HUDEP-2 (cell line): ENCODE results near the gene ASAP2.

Experiments
- DNase-seq, 76 experiments: peaks; one replicate each; lab custom pipeline; 2025; ENCODE audit not compliant: unreplicated experiment in 76 of 76; lab: John Stamatoyannopoulos, UW

The ASAP2 gene

DNA sequence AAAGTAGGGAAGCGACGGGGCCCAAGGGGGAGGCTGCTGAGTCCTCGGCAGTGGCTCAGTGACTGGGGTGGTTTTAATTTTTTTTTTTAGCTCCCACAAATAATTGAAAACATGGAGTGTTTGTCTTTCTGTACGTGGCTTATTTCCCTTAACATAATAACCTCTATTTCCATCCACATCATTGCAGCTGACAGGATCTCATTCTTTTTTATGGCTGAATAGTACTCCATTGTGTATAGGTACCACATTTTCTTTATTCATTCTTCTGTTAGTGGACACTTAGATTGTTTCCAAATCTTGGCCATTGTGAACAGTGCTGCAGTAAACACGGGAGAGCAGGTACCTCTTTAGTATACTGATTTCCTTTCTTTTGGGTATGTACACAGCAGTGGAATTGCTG lies 65.1 kb downstream of the ASAP2 start:
- no peak for DNase-seq

DNA sequence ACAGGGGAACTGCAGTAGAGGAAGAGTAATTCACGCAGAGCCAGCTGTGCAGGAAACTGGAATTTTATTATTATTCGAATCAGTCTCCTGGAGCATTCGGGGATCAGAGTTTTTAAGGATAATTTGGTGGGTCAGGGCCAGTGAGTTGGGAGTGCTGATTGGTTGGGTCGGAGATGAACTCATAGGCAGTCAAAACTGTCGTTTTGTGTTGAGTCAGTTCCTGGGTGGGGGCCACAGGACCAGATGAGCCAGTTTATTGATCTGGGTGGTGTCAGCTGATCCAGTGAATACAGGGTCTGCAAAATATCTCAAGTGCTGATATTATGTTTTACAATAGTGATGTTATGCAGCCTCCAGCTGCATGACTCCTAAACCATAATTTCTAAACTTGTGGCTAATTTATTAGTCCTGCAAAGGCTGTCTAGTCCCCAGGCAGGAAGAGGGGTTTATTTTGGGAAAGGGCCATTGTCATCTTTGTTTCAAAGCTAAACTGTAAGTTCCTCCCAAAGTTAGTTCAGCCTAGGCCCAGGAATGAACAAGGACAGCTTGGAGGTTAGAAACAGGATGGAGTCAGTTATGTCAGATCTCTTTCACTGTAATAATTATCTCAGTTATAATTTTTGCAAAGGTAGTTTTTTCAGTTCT lies 67.0 kb downstream of the ASAP2 start:
- no peak for DNase-seq

DNA sequence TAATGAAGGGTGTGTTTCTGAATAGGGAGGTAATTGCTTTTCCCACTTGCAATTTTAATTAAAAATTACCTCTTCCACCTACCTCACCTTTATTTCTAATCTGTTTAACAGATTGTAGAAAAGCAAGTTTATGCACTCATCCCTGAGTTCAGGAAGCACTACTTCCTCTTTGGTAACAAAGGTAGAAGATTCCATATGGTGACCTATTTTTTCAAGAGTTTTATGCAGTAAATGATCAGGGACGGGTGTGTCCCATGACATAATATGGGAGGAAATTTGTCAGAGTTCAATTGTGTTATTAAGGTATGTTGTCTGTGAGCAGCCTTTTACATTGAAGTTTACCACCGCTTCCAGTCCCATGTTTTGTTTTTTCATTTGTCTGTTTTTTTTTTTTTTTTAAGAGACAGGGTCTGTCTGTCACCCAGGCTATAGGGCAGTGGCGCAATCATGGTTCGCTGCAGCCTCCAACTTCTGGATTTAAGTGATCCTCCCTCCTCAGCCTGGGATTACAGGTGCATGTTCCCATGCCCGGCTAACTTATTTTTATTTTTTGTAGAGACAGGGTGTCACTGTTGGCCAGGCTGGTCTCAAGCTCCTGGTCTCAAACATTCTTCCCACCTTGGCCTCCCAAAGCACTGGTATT lies 68.2 kb downstream of the ASAP2 start:
- no peak for DNase-seq

GRCh38 chr2:9275399-9275798 lies 68.8 kb downstream of the ASAP2 start:
- no peak for DNase-seq

DNA sequence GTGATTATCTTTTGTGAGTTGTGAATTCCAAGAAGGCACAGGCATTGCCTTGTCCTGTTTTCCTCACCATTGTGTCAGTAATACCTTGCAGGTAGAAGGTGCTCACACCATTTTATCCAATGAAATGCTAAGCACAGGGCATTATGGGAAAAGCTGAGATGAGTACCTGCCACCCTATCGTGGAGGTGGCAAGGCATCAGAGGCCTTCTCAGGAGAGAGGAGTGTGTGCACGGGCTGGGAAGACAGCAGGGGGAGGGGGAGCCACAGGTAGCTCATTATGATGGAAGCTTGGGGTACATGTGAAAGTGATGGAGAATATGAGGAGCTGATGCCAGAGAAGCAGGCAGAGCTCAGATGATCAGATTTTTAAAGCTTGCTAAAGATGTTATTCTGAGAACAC lies 69.5 kb downstream of the ASAP2 start:
- no peak for DNase-seq

DNA sequence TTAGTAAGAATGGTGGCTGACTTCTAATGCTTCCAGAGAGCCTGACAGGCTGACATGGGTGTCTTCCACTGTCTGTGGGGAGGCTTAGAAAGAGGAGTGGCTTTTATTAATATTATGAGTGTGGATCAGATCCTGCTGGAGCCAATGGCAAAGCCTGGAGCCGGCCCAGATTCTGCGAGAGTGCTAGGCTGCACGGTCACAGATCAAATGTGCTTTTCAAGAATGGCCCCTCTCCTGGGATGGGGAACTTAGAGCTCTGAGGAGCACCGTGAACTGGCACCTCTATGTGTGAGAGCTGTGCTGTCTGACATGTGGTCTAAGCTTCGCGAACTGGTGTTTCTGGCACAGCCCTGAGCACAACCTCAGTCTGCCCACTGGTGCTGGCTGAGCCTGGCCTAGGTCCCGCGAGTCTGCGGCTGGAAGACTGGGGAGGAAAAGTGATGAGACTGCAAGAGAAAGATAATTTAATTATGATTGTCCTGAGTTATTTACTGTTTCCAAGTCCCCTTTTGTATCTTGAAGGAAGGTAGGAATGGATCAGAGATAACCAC lies 70.4 kb downstream of the ASAP2 start:
- no peak for DNase-seq

GRCh38 chr2:9278439-9278838 lies 71.8 kb downstream of the ASAP2 start:
- no peak for DNase-seq

- no peak for DNase-seq
These were observed 72.8 kb downstream of the ASAP2 start for GRCh38 chr2:9279426-9279825.

DNA sequence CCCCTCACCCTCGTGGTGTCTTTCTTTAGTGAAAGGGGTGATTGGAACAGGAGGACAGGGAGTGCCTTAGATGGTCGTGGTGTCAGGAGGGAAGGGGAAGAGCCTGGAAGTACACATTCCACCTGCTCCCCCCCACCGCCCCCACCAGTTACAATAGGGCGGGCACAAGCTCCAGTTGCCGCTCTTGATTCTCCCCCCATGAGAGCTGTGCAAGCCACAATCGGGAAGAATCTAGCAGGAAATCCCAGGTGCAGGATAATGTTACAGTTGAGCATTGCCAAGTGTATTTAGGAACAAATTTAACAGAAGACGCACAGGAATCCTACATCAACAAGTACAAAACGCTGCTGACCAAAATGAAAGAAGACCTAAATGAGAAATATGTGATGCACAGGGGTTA lies 73.6 kb downstream of the ASAP2 start:
- no peak for DNase-seq

DNA sequence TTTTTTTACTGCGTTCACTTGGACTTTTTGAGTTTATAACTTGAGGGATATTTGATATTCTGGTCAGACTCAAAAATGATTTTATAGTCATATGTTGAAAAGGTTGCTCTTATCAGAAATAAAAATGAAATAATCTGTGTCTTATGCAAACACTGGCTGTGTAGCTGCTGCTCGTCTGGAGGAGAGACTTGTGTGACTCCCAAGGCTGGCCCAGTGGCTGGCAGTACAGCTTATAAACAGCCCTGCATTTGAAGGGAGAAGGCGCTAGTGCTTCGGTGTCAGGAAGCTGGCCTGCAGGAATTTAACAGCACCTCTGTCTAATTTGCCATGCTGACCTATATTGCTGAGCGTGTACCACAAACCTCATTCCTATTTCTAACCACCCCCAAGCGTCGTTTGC lies 74.5 kb downstream of the ASAP2 start:
- DNase-seq: no peak

DNA sequence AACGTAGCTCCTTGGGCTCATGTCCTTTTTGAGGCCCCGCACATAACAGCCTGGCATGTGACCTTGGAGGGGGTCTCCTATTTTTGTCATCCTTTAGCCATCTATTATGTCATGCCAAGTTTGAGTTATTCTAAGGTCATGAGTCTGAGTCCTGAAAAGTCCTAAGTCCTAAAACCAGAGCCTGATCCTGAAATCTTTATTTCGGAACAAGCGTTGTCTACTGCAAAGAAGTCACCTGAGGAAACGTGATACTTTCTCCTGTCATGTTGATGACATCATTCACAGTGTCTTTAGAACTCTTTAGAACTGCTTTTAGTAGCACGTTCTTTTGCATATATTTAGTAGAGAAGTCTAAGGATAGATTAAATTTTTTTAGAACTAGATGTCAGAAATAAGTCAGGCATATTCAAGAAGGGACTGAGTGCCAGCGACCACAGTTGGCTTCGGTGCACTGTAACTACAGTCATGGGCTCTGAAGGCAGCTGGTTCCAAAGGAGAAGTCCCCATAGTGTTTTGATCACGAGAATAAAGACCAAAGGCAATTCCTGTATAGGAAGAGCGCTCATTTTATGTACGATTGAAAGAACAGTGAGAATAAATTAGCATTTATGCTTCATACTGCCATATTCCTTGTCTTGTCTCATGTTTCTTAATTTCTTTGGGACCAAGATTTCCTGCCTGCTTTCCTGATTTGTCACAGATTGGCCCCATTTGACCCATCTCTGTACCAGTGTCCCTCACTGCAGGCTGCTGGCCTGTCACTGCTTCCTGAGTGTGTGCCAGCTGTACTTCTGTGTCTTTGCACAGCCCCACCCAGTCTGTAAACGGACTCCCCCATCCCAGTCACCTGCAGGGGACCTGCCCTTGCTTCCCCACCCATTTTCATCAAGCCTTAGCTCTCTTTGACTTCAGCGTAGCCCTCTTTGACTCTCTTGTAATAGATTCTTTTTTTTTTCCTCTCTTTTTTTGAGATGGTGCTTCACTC lies 75.8 kb downstream of the ASAP2 start:
- DNase-seq: no peak

- no peak for DNase-seq
These were observed 78.1 kb downstream of the ASAP2 start for GRCh38 chr2:9284521-9285297.

- DNase-seq: no peak
These were observed 78.8 kb downstream of the ASAP2 start for GRCh38 chr2:9285385-9285920.

- DNase-seq: no peak
These were observed 79.3 kb downstream of the ASAP2 start for GRCh38 chr2:9285921-9286320.

- no peak for DNase-seq
These were observed 80.2 kb downstream of the ASAP2 start for GRCh38 chr2:9286554-9287399.

- DNase-seq: no peak
These were observed 80.9 kb downstream of the ASAP2 start for GRCh38 chr2:9287400-9288045.

DNA sequence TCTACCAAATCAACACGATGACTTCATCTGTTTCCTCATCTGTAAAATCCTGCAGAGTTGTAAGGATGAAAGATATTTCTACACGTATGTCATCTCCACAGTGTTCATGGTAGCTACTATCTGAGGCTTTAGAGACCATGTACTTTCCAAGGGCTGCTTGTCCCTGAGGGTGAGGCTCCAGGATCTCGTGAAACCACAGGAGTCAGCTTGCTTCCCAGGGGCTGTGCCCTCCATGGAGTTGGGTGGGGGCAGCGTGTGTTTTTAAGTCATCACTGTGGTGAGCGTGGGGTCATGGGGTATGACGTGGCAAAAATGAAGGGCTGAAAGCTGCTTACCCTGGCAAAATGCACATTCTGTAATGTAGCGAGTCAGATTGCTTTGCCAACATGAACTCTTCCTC lies 81.6 kb downstream of the ASAP2 start:
- DNase-seq: no peak

GRCh38 chr2:9288681-9289338 lies 82.2 kb downstream of the ASAP2 start:
- DNase-seq: no peak
